GM19035 (cell line): ENCODE results near the gene PDZD4.

Source experiments
- ATAC-seq: cut with Tn5 transposase; IDR thresholded peaks from one replicate; pipeline ENCODE4 v1.9.1; 2021; ENCODE audit not compliant: unreplicated experiment

PDZD4 gene

GRCh38 chrX:153868576-153869472 is 38.5 kb upstream of the PDZD4 start:
- ATAC-seq: no peak

GRCh38 chrX:153867671-153868070 is 37.3 kb upstream of the PDZD4 start:
- no peak for ATAC-seq

DNA sequence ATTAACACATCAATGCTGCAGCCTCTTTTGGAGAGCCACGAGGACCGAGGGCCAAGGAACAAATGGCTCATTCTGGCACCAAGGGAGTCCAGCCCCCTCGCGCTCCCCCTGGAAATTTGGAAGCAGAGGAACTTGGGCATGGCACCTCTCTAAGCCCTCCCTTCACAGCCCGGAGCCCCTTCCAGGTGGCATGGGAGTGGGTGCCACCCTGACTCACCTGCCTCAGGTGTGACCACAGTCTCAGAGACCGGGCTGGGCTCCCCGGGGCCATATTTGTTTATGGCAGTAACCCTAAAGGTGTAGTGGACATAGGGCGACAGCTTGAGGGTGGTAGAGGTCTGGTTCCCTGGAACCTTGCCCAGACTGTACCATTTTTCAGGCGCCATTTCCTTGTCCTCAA is 36.8 kb upstream of the PDZD4 start:
- ATAC-seq: no peak

- ATAC-seq: no peak
Observed at GRCh38 chrX:153866302-153867019, 36.1 kb upstream of the PDZD4 start.

- no peak for ATAC-seq
Observed at GRCh38 chrX:153865685-153866084, 35.3 kb upstream of the PDZD4 start.

- ATAC-seq: no peak
Observed at GRCh38 chrX:153865321-153865580, 34.9 kb upstream of the PDZD4 start.

- no peak for ATAC-seq
Observed at GRCh38 chrX:153864561-153865320, 34.4 kb upstream of the PDZD4 start.

DNA sequence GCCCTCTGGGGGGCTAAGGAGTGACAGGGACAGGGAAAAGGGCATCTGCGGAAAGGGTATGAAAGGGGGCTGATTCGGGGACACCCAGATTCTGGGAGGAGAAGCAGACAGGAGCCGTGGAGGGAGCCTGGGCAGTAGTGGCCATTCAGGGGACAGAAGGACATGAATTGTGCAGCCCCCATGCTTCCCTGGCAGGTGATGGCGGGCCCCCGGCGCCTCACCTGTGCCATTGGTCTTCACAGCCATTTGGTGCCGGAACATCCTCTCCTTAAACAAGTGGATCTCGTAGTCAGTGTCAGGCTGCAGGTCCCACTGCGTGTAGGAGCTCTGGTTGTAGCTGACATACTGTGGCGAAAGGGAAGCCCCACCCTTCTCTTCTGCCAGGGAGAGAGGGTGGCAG is 33.8 kb upstream of the PDZD4 start:
- no peak for ATAC-seq

DNA sequence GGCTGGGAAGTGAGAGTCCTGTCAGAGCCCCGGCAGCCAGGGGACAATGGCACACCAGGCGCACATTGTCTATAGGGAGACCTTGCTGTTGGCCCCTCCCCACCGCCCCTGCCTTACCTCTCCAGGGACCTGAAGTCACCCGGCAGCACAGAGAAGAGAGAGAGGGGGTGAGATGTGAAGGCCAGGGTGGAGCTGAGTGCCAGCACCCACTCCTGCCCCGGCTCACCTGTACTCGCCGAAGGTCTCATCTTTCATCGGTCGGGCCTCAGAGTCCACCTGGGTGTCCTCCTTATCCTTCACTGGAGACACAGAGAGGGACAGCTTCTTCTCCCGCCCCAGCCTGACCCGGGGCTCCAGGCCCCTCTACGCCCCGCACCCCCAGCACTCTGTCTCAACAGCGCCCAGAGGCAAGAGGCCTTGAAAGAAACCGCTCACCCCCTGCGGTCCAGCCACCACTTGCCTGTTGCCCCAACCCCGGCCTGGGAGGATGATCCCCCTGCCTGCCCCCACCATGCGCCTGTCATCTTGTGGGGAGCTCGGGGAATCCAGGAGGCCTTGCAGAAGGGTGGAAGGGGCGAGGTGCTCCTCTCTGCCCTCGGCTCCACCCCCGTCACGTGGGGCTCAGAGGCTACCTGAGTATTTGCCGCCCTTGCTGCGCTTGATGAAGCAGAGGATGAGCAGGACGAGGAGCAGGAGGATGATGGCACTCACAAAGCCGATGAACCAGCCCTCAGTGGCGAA is 33.1 kb upstream of the PDZD4 start:
- no peak for ATAC-seq

DNA sequence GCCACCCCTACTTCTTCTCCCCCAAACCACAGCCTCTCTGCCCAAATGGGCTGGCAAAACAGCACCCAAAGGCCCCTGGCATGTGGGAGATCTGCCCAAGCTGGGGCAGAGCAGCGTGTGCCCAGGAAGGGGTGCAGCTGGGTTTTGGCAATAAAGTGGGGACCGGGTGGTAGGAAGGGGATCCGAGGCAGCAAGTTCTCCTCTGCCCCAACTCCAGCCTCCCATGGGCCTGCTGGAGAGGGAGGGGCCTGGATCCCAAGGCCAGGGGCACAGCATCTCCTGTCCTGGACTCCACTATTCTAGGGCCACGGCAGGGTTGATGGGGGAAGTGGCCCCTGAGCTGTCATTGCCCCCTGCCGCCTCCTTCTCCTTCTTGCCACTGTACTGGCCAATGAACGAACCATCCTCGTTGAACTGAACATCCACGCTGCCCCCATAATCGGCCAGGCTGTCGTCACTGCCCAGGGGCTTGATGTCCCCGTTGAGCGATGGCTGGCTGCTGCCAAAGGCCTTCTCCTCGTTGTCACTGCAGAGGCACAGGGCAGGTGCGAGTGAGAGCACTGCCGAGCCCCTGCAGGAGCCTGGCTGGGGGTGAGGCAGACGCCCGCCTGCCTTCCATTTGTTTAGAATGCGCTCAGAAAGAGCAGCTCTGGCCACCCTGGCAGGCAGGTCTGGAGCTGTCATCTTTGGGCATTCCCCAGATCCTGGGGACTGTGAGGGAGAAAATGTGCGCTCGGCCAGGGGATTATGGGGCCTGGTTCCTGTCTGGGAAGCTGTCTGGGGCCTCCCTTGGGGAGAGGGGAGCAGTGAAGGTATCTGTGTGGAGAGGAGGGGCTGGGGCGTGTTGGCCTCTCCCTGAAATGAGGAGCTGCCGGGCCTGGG is 32.3 kb upstream of the PDZD4 start:
- no peak for ATAC-seq

- no peak for ATAC-seq
Observed at GRCh38 chrX:153861733-153862310, 31.5 kb upstream of the PDZD4 start.

- no peak for ATAC-seq
Observed at GRCh38 chrX:153861151-153861550, 30.8 kb upstream of the PDZD4 start.

GRCh38 chrX:153857348-153857903 is 27.1 kb upstream of the PDZD4 start:
- ATAC-seq: no peak

DNA sequence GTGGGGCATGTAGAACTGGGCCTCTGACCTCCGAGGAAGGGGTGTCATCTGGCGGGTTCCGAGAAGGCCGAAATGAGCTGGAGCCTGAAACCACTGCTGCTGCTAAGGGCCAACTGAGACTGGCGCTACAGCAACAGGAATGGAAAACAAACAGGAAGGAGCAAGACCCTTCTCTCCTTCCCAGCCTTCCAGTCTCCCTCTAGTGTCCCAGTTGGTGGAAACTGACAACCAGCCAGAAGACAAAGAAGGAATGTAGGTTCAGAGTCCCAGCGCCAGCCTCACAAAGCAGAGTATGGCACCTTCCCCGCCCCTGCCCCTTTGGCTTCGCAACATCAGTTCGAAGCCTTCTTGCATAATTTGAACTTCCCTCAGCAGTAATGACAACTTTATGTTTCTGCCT is 24.4 kb upstream of the PDZD4 start:
- ATAC-seq: no peak

GRCh38 chrX:153853902-153854267 is 23.5 kb upstream of the PDZD4 start:
- no peak for ATAC-seq

GRCh38 chrX:153853180-153853901 is 23.0 kb upstream of the PDZD4 start:
- ATAC-seq: no peak

- ATAC-seq: no peak
Observed at GRCh38 chrX:153851981-153852380, 21.6 kb upstream of the PDZD4 start.

DNA sequence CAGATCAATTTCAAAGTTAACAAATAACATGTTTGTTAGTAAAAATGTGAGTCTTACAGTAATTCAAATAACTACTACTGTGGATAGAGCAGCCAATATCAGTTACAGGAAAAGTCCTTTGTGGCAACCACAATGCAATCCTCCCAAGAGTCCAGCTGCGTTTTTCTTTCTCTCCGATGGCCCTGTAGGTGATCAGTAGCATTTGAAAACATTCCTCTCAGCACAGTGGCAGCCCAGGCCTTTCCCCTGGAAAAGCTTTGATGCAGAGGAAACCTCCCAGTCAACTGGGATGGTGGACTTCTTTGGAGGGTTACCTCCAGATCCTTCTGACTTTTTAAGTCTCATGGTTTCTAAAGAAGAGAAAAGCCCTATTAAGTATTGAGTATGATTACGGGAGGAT is 18.0 kb upstream of the PDZD4 start:
- ATAC-seq: no peak

DNA sequence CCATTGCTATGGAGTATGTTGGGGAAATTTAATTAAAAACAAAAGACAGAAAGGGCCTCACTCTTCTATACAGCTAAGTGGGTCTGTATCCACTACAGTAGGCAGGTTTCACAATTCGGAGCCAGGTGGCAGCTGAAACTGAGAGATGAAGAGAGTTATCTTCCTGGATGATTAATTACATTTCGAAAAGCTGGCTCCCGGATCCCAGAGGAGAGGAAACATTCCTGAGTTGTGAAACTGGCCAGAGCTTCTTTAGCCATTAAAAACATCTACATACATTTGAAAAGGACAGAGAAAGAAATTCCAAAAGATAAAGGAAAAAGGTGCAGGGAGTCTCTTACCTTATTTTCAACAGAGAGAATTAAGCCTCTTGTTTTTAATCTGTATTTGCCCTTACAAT is 15.5 kb upstream of the PDZD4 start:
- ATAC-seq: no peak
